Activated naive CD4-positive, alpha-beta T cell treated with anti-CD3 and anti-CD28 coated beads, Interleukin-2, amount 50 U/mL, for 16 hours (primary cell): ENCODE results near the gene CTDSP1.

Experiments
- DNase-seq: peaks from one replicate; pipeline ENCODE4 v3.0.0-alpha.2; 2020

The CTDSP1 gene

GRCh38 chr2:218427741-218428140 lies 28.1 kb downstream of the CTDSP1 start:
- DNase-seq: no peak

GRCh38 chr2:218428846-218429558 lies 29.3 kb downstream of the CTDSP1 start:
- DNase-seq: no peak

DNA sequence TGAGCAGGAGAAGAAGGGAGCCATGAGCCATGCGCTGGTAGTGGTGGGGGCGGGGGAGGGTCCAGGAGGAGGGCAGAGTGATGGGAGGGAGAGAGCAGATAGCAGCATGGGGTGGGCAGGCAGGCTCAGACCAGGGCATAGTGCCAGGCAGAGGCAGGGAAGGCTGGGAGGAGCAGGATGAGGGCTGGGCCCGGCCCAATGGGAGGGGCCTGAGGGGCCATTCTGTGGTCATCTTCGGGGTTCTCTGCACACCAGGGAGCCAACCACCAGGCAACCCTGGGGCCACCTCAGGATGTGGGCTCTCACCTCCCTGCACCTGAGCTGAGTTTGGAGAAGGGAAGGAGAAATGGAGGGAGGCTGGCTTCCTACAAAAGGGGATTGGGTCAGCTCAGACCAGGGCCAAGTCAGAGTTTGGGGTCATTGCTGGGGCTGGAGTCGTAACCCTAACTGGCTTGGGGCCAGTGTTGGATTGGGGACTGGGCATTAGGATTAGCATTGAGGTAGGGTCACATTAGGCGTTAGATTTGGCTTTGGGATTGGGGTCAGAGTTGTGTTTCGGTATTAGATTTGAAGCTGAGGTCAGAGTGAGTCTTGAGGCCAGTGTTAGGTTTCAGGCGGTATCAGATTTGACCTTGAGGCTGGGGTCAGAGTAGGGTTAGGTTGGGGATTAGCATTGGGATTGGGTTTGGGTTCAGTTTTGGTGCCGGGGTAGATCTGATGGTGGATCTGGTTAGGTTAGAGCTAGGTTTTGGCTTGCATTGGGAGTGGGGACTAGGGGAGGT lies 30.4 kb downstream of the CTDSP1 start:
- no peak for DNase-seq

- DNase-seq: no peak
Measured at GRCh38 chr2:218430721-218431120, 31.1 kb downstream of the CTDSP1 start.

GRCh38 chr2:218431878-218432277 lies 32.2 kb downstream of the CTDSP1 start:
- DNase-seq: no peak

DNA sequence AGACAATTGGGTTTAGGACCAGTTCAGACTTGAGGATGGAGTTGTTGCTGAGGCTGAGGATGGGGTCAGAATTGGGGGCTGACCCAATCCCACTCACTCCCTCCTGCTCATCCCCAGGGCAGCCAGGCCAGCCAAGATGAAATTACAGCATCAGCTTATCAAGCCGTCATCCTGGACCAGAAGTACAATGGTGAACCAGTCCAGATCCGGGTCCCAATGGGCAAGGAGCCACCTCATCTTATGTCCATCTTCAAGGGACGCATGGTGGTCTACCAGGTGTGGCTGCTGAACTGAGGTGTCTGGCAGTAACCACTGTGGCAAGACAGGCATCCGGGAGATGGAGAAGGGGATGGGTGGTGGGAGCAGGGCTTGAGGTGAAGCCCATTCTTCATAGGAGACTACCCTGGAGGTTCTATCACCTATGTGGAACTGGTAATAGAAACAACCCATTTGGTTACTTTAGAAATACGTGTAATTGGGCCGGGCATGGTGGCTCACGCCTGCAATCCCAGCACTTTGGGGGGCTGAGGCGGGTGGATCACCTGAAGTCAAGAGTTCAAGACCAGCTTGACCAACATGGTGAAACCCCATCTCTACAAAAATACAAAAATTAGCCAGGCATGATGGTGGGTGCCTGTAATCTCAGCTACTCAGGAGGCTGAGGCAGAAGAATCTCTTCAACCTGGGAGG lies 33.2 kb downstream of the CTDSP1 start:
- no peak for DNase-seq

DNA sequence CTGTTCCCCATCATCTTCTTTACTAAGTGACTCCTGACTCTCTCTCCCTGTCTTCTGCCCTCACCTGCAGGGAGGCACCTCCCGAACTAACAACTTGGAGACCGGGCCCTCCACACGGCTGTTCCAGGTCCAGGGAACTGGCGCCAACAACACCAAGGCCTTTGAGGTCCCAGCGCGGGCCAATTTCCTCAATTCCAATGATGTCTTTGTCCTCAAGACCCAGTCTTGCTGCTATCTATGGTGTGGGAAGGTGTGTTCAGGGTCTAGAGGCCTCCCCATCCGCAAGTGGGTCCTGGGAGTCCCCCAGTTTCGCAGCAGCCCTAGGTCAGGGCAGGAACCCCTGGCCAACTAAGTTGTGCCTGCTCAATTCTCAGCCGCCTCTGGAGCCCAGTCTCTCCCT lies 34.8 kb downstream of the CTDSP1 start:
- DNase-seq: no peak

DNA sequence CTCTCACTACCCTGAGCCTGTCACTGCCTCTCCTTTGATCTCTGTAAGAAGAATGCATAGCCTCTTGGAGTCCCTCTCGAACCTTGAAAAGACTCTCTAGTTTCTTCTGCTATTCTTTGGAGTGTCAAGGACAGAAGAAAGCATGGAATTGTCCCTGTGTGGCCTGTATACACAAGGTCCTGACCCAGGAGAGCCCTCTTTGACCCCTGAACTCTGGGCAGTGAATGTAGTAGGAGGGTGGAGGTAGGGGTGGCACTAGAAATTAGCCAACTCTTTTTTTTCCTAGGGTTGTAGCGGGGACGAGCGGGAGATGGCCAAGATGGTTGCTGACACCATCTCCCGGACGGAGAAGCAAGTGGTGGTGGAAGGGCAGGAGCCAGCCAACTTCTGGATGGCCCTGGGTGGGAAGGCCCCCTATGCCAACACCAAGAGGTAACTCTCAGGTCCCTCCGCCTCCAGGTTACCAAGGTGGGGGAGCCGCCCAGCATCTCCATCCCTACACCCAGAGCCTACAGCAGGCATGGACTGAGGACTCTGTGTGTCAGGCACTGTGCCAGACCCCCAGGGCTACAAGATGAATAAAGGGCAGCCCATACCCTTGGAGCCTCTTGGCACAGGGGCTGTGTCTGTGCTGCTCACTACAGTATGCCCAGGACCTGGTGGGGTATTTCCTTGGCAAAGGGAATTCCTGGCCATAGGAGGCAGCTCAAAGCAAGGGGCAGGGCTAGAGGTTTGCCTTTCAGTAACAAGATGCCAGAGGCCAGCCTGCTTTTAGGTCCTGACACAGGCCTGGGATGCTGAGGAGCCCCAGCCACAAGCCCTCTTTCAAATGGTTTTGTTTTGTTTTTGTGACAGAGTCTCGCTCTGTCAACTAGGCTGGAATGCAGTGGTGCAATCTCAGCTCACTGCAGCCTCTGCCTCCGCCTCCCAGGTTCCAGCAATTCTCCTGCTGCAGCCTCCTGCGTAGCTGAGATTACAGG lies 35.6 kb downstream of the CTDSP1 start:
- no peak for DNase-seq

DNA sequence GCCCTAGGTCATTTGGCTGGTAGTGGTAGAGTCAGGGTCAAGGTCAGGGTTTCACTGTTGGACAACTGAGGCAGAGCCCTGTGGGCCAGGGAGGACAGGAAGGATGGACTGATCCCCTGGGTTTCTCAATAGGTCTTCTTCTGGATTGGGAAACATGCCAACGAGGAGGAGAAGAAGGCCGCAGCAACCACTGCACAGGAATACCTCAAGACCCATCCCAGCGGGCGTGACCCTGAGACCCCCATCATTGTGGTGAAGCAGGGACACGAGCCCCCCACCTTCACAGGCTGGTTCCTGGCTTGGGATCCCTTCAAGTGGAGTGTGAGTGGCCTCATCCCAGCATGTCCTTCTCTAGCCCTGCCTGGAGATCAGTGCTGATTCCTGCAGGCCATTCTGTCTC lies 37.3 kb downstream of the CTDSP1 start:
- DNase-seq: no peak

- DNase-seq: no peak
Measured at GRCh38 chr2:218437969-218438368, 38.3 kb downstream of the CTDSP1 start.

GRCh38 chr2:218438596-218438995 lies 38.9 kb downstream of the CTDSP1 start:
- no peak for DNase-seq

- DNase-seq: no peak
Measured at GRCh38 chr2:218444692-218445357, 45.2 kb downstream of the CTDSP1 start.

DNA sequence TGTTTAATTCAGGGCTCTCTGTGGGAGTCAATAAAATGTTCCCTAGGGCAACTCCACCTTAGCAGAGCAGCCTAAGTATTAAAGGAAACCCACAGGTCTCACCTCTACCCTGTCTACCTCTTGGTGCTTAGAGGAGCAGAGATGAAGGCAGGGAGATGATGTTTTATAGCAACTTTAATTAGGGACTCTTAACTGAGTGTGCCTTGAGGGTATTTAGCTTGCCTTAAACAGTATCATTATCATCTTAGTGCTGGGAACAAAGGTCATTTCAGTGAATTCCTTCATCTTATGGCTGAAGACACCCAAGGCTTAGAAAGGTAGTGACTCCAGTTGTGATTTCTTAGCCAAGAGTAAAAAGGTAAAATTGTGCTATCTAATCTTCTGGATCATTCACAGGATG lies 45.9 kb downstream of the CTDSP1 start:
- DNase-seq: no peak

GRCh38 chr2:218446547-218446946 lies 46.9 kb downstream of the CTDSP1 start:
- DNase-seq: no peak

DNA sequence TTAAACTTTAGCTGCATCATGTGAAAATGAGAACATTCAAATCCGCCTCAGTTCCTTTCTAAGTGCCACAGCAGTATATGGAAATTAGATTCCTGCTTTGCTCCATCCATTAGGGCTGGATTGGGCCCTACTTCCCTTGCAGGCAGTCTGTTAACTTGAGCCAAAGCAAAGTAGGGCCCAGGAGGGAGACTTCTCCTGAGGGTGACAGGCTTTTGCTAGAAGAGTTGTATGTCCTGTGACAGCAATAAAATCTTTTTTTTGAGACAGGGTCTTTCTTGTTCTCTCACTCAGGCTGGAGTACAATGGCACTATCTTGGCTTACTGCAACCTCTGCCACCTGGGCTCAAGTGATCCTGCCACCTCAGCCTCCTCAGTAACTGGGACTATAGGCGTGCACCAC lies 47.4 kb downstream of the CTDSP1 start:
- DNase-seq: no peak

- no peak for DNase-seq
Measured at GRCh38 chr2:218448934-218449333, 49.3 kb downstream of the CTDSP1 start.

DNA sequence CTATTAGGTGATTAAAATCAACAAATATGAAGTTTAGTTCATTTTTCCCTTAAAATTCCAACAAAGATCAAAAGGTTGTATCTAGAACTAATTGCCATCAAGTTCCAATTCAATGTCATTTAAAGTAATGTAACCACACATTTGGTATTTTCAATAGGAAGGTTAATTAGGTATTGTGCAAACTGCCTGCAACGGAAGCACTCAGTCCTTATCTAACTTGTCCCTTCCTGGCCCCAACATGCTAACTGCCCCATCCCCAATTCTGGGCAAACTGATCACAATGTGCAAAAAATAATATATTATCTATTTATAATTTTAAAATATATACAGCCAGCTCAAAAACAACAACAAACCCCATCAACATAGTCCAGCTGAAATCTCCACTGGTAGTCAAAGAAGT lies 52.4 kb downstream of the CTDSP1 start:
- DNase-seq: no peak
